ENCODE results near the gene DENR. TPM values are rescaled to one million over a fixed set of nuclear protein-coding genes. Genes with fewer than 3 reads are reported as not detected.

The DENR gene
- total RNA-seq, 1 donor from 2014 or later: 18.2 TPM

- Histone ChIP-seq H3K4me3 (peak overlapping the region; percentile 29 to 34), H3K9me3 (no peaks in the 10 kb centered on the region), H3K36me3 (no peaks in the 10 kb centered on the region), H3K27ac (no peak overlapping the region), H3K27me3 (no peaks in the 10 kb centered on the region), H3K4me1 (peaks cover 9% of the 10 kb centered on the region)
- TF ChIP-seq CTCF (IDR thresholded peaks at IDR 0.05) (no peak), POLR2A (IDR thresholded peaks at IDR 0.05) (no peak), POLR2AphosphoS5 (IDR thresholded peaks at IDR 0.05; ENCODE audit: insufficient read depth in 1 of 2, low read depth in 1 of 2) (no peak)
- no peak for DNase-seq (ENCODE audit: extremely low spot score in 2 of 2)
- intact Hi-C loops (cut with DNase I): no loop called here
These were observed 22.9 kb upstream of the DENR start for GRCh38 chr12:122729583-122730214.

GRCh38 chr12:122730215-122731014 is 22.2 kb upstream of the DENR start, which contains the start of gene HCAR1:
Gene HCAR1, minus strand, starts transcription at chr12:122730844. Its CDS starts 505 bp downstream, at chr12:122730339.
- Histone ChIP-seq H3K4me3 (peak within 1 kb of the TSS; percentile 29 to 34), H3K27me3 (no peaks in the 10 kb centered on the region), H3K36me3 (no peaks in the 10 kb centered on the region), H3K4me1 (peaks cover 9% of the 10 kb centered on the region), H3K9me3 (no peaks in the 10 kb centered on the region), H3K27ac (no peak within 1 kb of the TSS)
- intact Hi-C loops (cut with DNase I): no loop called here
- DNase-seq (ENCODE audit: extremely low spot score in 2 of 2): no peak
- TF ChIP-seq POLR2A (IDR thresholded peaks at IDR 0.05) (no peak), CTCF (IDR thresholded peaks at IDR 0.05) (no peak), POLR2AphosphoS5 (IDR thresholded peaks at IDR 0.05; ENCODE audit: insufficient read depth in 1 of 2, low read depth in 1 of 2) (no peak)

GRCh38 chr12:122732170-122732569 is 20.5 kb upstream of the DENR start:
- TF ChIP-seq CTCF (IDR thresholded peaks at IDR 0.05) (no peak), POLR2AphosphoS5 (IDR thresholded peaks at IDR 0.05; ENCODE audit: insufficient read depth in 1 of 2, low read depth in 1 of 2) (no peak), POLR2A (IDR thresholded peaks at IDR 0.05) (no peak)
- intact Hi-C loops (cut with DNase I): no loop called here
- Histone ChIP-seq H3K27ac (no peak overlapping the region), H3K4me3 (no peak overlapping the region), H3K9me3 (no peaks in the 10 kb centered on the region), H3K27me3 (no peaks in the 10 kb centered on the region), H3K36me3 (no peaks in the 10 kb centered on the region), H3K4me1 (no peaks in the 10 kb centered on the region)
- no peak for DNase-seq (ENCODE audit: extremely low spot score in 2 of 2)

GRCh38 chr12:122732611-122733010 is 20.0 kb upstream of the DENR start:
- intact Hi-C loops (cut with DNase I): no loop called here
- H3K27ac ChIP-seq: no peak overlapping the region
- H3K4me3 ChIP-seq: no peak overlapping the region
- TF ChIP-seq POLR2A (IDR thresholded peaks at IDR 0.05): no peak
- TF ChIP-seq POLR2AphosphoS5 (IDR thresholded peaks at IDR 0.05; ENCODE audit: insufficient read depth in 1 of 2, low read depth in 1 of 2): no peak
- TF ChIP-seq CTCF (IDR thresholded peaks at IDR 0.05): no peak
- no peaks in the 10 kb centered on the region for H3K36me3 ChIP-seq
- no peaks in the 10 kb centered on the region for H3K27me3 ChIP-seq
- no peaks in the 10 kb centered on the region for H3K9me3 ChIP-seq
- H3K4me1 ChIP-seq: no peaks in the 10 kb centered on the region
- DNase-seq (ENCODE audit: extremely low spot score in 2 of 2): no peak

- no peaks in the 10 kb centered on the region for H3K27me3 ChIP-seq
- H3K36me3 ChIP-seq: no peaks in the 10 kb centered on the region
- H3K4me3 ChIP-seq: no peak overlapping the region
- H3K27ac ChIP-seq: no peak overlapping the region
- TF ChIP-seq POLR2A (IDR thresholded peaks at IDR 0.05): no peak
- H3K9me3 ChIP-seq: no peaks in the 10 kb centered on the region
- intact Hi-C loops (cut with DNase I): no loop called here
- no peaks in the 10 kb centered on the region for H3K4me1 ChIP-seq
- no peak for DNase-seq (ENCODE audit: extremely low spot score in 2 of 2)
These were observed 14.1 kb upstream of the DENR start for GRCh38 chr12:122738571-122738970.

Measured in vagina (tissue), 2 donors.